Anterior cingulate cortex (tissue), 58 donors: Measurements from ENCODE around the gene THPO.

ENCODE experiments used
- DNase-seq, 58 donors: peaks; one replicate each; lab custom pipeline; 2025; lab: John Stamatoyannopoulos, UW

THPO gene

DNA sequence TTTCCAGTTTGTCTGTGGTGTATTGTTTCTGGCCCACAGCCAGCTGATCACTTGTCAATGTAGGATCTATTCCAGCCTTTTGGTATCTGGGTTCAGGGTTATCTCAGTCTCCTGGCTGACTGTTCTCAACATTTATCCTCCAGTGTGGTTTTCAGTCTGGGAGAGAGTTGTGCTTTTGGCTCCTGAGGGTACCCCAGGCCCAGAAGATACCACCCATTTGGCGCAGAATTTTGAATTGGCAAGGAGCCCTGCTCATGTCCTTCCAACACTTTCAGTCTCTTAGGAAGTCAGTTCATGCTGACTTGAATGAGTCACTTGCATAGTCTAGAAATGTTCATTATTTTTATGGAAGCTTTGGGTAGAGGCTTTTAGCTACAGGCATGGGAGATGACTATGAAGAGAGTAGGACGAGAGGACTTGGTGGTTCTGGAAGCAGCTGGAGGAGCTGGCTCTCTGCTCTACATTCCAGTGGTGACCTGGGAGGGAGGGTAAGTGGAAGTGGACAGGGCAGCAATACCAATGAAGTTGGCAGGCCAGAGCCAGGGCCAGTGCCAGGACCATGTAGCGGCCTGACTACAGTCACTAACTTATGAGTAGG is 9.3 kb downstream of the THPO start:
- peak in 36 of 58 donors; percentile 19 to 77 (median 50) for DNase-seq

DNA sequence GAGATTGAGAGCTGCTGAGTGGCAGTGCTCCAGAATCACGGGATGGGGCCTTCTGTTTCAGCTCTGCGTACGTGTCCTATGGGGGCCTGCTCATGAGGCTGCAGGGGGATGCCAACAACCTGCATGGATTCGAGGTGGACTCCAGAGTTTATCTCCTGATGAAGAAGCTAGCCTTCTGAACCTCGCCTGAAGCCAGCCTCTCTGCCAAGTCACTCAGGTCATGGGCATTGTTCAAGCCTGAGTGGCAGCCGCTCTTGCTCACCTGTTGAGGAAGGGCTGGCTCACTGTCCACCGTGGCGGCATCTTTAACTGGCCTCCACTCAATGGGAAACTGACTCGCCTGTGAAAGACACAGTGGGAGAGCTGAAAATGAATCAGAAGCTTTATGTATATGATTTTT is 9.9 kb downstream of the THPO start:
- no peak for DNase-seq

DNA sequence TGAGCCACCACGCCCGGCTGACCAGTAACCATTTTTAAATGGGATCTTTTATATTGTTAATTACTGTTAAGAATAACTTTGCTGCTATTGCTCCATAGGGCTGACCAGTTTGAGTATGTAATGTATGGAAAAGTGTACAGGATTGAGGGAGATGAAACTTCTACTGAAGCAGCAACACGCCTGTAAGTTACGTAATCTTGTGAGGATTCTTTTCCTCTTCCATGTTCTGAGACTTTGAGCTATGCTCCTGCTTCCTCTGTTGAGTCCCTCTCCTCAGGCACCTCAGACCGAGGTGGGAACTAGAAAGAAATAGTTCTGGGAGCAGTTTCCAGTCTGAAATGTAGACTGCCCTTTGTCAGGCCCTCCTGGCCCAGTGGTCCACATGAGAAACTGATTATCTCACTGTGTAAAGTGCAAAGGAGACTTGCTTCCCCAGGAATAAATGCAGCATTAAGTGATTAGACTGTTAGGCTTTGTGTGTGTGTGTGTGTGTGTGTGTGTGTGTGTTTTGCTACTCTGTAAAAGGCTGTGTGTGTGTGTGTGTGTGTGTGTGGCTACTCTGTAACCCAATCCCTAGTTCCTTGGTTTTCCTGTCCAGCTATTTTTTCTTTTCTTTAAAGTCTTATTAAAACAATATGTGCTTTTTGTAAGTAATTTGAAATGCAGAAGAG is 11.3 kb downstream of the THPO start:
- DNase-seq = no peak

DNA sequence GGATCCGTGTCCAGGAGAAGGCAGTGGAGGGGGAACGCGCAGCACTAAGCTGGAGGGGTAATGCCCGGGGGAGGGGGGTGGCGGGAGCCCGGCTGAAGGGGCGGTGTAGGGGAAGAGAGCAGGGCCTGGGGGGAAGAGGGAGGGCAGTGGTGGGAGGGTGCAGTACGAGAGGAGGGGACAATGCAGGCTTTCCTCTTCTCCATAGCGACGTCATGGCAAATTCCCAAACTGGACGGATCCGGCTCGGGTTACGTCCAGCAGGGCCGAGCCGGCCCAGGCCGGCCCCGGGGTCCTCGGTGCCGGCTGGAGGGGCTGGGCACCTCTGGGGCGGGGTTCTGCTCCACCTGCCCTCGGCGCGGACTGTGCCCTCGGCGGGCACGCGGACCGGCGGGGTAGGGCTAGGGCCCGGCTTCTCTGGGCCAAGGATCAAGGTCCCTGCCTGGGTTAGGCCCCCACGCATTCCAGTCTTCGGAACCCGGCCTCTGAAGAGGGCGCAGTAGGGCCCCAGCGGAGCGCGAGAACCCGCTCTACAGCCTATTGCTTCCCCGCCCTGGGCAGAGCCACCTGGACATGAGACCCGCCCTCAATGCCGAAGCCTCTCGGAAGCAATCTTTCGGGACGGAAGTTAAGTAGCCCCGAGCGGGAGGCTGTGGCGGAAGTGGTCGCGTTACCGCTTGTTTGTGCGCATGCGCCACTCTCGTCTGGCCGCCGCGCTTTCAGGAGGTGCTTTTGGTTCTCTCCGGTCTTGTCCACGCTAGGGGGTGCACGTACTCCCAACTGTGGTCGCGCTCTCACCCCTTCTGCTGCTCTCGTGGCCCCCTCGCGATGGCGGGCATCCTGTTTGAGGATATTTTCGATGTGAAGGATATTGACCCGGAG is 15.1 kb downstream of the THPO start:
- peak; percentile 50 to 97 (median 90) for DNase-seq

DNA sequence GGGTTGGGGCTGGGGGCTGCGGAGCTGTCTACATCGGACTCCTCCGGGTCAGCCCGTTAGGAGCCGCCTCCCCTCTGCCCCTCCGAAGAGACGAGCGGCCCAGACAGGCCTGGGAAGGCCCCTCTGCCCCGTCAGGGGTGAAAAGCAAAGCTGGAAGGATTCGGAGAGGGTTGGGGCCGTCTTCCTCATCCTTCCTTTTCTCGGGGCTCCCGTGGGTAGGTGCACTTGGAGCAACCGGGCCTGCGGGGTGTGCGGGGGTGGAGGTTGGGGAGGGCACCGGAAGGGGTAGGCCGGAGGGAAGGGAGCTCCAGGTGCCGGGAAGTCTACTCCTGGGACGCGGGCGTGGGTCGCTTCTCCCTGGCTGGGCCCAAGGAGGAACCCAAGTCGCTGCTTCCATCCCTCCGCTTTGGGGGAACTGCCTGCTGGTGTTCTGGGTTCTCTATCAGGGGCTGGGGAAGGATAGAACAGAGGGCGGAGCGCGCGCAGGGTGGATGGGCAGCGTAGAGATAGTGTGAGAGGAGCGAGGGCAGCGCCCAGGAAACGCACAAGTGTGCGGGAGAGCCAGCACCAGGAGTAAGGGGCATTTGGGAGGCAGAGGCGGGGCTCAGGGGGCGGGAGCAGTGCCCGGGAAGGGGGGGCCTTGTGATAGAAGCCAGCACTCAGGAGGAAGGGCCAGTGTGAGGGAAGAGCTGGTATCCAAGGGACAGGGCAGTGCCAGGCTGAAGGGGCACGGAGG is 15.9 kb downstream of the THPO start:
- DNase-seq = peak in 49 of 58 donors; percentile 48 to 94 (median 80)

DNA sequence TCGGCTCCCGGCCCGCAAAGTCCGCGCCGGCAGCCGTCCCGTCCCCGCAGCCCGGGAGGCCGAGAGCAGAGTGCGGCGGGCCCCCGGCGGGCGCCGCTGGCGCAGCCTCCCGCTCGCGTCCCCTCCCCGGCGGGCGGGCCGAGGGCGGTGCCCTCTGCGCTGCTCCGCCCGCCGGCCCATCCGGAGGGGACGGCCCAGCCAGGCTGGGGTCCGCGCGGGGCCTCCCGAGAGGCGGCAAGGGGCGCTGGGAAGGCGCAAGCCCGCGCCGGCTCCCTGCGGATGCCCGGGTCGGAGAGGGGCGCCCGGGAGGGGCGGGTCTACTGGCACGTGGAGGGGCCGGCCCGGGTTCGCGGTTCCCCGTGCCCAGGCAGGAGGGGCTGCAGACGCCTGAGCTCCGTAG is 16.5 kb downstream of the THPO start, which contains the start of the genes CLCN2 and POLR2H:
CLCN2 (minus strand) TSS at position 74 of the 400 bp plus-strand sequence. CDS start 126 bp downstream, outside the sequence.
POLR2H (plus strand) TSS at position 179 of the 400 bp plus-strand sequence. CDS start 1,783 bp downstream, outside the sequence.
- peak in 55 of 58 donors; percentile 31 to 82 (median 66) for DNase-seq

DNA sequence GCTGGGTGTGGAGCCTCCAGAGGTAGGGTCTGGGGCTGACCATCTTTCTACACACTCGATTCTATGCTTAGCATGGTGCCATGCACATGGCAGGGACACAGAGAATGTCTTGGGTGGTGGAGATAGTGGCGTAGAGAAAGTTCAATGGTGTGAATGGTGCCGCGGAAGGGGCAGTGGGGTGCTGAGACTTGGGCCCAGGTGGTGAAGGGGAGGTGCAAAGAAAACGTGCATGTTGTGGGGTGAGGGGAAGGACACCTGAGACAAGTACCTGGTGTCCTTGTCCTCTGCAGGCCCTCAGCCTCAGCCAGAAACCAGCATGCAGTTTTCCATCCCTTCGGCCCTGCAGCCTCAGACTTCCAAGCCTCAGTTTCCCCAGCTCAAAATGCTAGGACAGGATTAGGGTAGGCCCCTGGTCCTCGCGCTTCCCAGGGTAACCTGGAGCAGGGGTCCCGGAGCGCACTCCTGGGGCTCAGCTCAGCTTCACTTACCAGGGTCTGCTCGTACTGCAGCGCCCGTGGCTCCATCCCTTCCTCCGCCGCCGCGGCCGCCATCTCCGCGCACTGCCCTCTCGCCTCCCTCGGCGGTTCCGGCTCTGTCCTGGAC is 17.0 kb downstream of the THPO start:
- DNase-seq = peak in 1 of 58 donors; percentile 66

DNA sequence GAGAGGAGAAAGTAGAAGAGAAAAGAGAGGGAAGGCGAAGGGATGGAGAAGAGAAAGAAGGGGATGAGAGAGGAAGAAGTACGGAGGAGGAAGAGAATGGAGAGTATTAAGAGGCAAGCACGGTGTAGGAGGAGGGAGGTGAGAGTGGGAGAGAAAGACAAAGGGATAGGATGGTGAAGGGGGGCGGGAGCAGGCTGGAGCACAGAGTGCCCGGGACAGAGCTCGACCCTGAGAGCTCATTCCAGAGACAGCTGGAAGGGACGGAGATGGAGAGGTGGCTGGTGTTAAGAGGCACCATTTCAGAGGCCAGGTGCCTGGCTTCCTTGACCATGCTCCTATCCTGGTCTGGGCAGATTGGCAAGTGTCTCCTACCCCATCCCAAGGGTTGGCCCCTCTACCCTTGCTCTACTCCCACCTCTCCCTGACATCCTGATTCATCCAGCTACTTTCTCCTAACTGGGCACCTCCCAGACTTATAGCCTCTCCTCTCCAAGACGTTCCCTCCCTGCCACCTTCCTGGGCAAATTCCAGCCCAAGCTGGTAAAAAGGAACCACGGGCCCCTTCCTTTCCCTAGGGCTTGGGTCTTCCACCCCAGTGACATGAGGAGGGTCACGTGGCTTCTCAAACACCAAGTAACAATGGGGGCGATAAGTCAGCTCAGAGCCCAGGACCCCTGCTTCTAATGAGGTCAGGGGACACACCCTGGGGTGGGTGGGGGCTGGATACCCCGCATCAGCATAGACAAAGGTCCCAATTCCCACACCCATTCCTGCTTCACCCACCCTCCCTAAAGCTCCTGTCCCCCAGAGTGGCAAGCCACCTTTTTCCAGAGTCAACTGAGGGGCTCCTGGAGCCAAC is 17.7 kb downstream of the THPO start:
- peak in 4 of 58 donors; percentile 17 to 42 (median 22) for DNase-seq

DNA sequence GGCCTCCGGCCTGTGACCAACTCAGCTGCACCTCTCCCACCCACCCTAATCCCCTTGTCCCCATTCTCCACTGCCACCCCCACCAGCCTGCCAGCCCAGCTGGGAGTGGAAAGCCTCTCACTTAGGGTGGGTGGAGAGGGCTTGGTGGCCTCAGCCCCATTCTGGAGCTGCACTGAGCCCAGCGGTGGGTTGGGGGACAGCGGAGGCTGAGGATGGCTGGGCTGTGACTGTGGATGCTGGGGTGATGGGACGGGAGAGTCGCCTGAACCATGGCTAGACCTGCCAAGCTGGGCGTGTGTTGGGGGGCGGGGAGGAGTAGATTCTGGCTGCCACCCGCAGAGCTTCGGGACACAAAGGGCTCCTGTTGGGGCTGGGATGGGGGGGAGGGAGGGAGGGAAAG is 18.4 kb downstream of the THPO start:
- peak in 43 of 58 donors; percentile 17 to 83 (median 58) for DNase-seq

DNA sequence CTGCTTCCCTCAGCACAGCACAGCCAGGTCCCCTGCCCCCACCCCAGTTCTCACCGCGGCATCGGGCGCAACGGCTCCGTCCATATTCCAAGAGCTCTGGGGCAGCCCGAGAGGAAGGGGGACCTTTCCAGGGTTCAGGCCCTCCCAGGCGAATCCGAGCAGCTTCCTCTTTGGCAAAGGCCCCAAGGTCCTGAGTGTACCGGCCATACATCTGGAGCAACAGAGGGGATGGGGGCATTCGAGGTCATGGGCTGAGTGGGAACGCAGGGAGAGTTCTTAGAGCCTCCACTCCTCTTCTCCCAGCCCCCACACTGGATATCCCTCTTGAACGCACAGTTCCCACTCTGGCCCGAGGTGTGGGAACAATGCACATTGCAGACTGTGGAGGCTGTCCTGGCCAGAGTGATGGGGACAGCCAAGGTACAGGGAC is 19.1 kb downstream of the THPO start:
- DNase-seq = no peak

DNA sequence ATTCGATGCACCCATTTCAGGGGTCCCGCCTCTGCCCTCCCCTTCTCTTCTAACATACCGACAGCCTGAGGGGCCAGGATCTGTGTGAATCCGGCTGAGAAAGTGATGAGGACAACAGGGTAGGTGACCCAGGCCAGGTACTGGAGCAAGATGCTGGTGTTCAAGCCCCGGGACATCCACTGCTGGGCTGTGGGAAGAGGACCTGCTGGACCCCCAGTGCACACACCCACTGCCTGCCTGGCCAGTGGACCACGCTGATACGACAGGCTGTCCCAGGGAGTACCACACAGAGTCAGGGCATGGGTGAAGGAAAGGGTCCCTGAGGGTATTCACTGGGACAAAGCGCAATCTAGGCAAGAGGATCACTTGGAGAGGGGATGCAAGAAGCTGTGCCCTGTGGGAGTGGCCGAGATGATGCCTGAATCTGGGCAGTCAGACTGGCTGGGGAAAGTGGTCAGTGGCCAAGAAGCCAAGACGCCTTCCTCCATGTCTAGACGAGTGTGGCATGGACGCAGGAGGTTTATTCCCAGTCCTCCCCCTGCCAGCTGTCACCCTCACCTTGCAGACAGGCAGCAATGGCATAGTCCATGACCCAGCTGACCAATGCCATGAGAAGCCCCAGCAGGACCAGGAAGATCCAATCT is 19.8 kb downstream of the THPO start:
- no peak for DNase-seq

DNA sequence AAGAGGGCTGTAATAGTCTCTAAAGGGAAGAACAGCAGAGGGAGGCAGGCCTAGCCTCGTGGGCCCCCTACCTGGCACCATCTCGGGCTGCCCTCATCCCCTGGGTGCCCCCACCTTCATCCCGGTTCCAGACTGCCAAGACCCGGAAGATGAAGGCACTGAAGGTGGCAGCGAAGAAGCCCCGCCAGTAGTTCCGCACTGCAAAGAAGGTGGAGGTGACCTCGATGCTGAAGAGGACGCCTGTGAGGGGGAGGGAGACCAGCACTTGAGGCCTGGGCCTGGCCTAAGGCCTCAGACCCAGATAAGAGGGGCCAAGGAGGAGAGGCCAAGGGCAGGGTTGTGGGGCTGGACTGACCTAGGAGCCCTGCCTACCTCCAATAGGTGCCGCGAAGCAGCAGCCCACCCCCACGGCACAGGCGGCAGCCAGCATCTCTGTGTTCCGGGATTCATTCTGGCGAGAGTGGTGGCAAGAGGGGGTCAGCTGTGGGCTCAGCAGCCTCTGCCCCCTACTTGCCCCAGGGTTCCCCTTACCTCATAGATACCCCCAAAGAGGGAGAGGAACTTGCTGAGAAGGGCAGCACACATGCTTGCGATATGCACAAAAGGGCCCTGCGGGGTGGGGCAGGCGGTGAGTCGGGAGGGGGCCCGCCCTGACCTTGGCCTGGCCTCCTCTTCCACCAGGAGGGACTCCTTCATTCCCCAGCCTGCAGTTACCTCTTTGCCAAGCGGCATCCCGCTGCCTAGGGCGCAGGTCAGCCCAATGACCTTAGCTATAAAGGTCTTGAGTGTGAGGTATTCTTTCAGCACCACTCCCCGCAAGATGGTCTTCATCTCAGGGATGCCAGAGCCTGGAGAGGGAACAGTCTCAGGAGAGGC is 20.5 kb downstream of the THPO start:
- DNase-seq = no peak

DNA sequence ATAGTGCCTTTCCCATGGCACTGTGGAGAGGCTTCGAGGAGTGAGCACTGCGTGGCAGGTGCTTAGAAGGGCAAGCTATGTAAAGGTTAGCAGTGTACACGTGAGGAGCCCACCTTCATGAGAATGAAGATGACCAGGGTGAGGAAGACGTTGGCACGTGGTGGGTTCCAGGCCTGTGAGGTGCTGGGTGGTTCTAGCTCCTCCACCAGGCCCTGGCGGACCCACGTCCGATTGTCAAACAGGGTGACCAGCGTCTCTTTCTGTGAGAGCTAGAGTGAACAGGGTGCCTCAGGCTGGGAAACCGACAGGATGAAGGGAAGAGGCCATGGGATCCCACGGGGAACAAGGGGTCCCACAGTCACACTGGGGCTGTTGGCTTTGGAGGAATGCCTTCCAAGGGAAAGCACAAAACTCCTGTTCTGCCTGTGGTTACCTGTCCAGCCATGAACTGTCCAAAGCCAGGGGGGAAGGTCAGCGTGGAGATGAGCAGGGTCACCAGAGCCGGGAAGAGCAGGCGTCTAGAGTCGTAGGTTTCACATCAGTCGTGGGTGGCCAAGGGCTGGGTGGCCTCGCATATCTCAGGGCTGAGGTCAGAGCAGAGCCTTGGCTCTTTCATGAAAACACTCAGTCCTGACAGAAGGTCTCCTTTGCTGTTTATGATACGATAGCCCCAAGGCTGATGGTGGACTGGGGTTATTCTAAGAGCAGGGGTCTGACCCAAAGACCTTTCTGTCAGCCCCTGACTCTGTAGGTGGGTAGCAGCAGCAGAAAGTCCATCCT is 22.6 kb downstream of the THPO start:
- DNase-seq = no peak

DNA sequence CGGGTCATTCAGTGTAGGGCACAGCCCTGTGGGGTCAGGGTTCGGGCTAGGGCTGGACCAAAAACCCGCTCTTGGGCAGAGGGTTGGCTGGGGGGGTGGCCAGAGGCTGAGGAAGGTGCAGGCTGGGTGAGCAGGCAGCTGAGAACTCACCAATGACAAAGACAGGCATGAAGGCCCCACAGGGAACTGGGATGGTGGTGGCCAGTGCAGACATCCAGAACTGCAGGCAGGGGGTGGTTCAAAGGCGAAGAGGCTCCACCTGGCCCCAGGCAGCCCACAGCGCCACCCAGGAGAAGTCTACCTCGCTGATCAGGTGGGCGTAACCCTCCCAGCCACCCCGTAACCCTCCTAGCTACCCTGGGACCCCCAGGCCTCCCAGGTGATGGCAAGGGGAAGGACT is 23.3 kb downstream of the THPO start:
- DNase-seq = no peak

DNA sequence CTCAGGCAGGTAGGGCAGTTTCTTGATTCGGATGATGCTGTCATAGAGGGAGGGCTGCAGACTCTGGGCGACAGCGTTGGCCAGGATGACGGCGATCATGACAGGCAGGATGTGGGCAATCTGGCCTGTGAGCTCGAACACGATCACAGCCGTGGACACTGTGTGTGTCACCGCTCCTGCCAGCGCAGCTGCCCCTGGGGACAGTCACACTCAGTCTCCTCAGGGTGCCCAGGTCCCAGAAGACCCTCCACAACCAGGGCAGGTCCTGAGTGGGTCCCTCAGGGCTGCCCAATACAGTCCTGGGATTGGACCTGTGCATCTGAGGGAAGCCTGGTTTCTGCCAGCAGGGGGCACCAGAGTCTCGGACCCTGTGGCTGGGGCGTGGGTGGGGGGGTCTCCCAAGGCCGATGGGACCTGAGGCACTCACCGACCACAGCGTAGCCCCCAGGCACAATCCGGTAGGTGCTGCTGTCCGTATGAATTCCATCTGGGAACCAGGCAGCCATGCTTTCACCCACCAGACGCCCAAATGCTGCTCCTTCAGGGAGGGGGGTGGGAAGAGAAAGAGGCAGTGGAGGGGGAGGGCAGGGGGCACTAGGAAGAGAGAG is 23.8 kb downstream of the THPO start:
- peak in 18 of 58 donors; percentile 2 to 71 (median 25) for DNase-seq

DNA sequence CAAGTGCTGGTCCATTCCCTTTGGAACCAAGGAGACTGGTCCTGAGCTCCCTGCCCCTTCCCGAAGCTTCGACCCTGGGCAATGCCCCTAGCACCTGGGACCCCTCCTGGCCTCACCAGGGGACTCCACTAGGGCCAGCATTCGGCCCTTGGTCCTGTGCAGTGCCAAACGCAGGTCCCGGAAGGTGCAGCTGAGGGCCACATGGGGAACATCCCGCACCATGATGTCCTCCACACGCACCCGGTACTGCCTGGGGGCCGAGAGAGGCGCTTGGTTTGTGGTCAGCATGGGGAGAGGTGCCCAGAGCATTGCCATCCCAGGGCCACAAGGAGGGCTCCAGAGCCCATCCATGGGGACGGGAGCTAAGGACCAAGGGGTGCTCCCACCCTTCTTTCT is 24.5 kb downstream of the THPO start:
- DNase-seq = no peak
